Glutamatergic neuron (in vitro differentiated cells): Measurements from ENCODE around the gene MACROD2. TPM values are rescaled to one million over a fixed set of nuclear protein-coding genes. Genes with fewer than 3 reads are reported as not detected.

ENCODE experiments used
- DNase-seq: peaks from one replicate; pipeline ENCODE4 v3.0.0; 2022
- H3K27ac Mint-ChIP-seq: one replicate; pipeline ENCODE4 v1.8.0; 2020; ENCODE audit warnings: mild to moderate bottlenecking, mixed read lengths, inconsistent platforms; ENCODE audit not compliant: unreplicated experiment
- H3K27me3 Mint-ChIP-seq: one replicate; pipeline ENCODE4 v1.8.0; 2020; ENCODE audit warnings: mild to moderate bottlenecking, moderate library complexity, mixed read lengths, inconsistent platforms; ENCODE audit not compliant: unreplicated experiment
- H3K36me3 Mint-ChIP-seq: one replicate; pipeline ENCODE4 v1.8.0; 2020; ENCODE audit warnings: mild to moderate bottlenecking, mixed read lengths, inconsistent platforms; ENCODE audit not compliant: unreplicated experiment
- H3K4me1 Mint-ChIP-seq: one replicate; pipeline ENCODE4 v1.8.0; 2020; ENCODE audit warnings: mild to moderate bottlenecking, low read depth, mixed read lengths, inconsistent platforms; ENCODE audit not compliant: unreplicated experiment
- H3K4me3 Mint-ChIP-seq: one replicate; pipeline ENCODE4 v1.8.0; 2020; ENCODE audit warnings: mild to moderate bottlenecking, mixed read lengths, inconsistent platforms; ENCODE audit not compliant: unreplicated experiment
- H3K9me3 Mint-ChIP-seq: one replicate; pipeline ENCODE4 v1.8.0; 2020; ENCODE audit warnings: mild to moderate bottlenecking, moderate library complexity, mixed read lengths, inconsistent platforms; ENCODE audit not compliant: unreplicated experiment
- total RNA-seq: library from RNA; stranded (reverse); fragmentation: NEBNext Ultra II Directional; extraction: Animal tissue kit (Norgen Biotek cat#: 25700); gene quantifications from one replicate; pipeline ENCODE4 v1.2.1, GENCODE V29; 2021; ENCODE audit not compliant: unreplicated experiment
- TF ChIP-seq, protein P1 (sequence below): fragments of 200-600 bp; sonication (generic); IDR thresholded peaks from one replicate; pipeline ENCODE4 v1.5.0; 2021; ENCODE audit not compliant: partially characterized antibody, unreplicated experiment

The MACROD2 gene
- total RNA-seq, 1 donor from 2014 or later: 8.7 TPM

DNA sequence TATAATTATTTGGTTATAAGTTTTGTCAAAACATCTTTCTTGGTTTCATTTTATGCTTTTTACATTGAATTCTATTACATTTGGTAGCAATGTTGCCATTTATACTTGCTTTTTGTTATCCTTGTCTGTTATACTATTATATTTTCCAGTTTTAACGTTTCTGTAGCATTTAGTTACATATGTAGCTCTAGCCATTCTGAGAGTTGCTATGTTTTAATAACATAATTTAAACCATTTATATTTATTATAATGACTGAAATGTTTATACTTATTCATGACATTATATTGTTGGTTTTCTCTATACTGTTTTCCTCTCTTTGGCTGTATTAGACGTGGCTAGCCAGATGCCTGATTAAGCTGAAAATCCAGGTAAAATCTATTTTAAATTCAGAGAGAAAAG lies 594.1 kb downstream of the MACROD2 start:
- no peak overlapping the region for H3K4me3 Mint-ChIP-seq
- no peaks in the 10 kb centered on the region for H3K9me3 Mint-ChIP-seq
- no peak for DNase-seq
- H3K27ac Mint-ChIP-seq: no peak overlapping the region
- H3K27me3 Mint-ChIP-seq: no peaks in the 10 kb centered on the region
- H3K4me1 Mint-ChIP-seq: no peaks in the 10 kb centered on the region
- TF ChIP-seq, protein P1, sequence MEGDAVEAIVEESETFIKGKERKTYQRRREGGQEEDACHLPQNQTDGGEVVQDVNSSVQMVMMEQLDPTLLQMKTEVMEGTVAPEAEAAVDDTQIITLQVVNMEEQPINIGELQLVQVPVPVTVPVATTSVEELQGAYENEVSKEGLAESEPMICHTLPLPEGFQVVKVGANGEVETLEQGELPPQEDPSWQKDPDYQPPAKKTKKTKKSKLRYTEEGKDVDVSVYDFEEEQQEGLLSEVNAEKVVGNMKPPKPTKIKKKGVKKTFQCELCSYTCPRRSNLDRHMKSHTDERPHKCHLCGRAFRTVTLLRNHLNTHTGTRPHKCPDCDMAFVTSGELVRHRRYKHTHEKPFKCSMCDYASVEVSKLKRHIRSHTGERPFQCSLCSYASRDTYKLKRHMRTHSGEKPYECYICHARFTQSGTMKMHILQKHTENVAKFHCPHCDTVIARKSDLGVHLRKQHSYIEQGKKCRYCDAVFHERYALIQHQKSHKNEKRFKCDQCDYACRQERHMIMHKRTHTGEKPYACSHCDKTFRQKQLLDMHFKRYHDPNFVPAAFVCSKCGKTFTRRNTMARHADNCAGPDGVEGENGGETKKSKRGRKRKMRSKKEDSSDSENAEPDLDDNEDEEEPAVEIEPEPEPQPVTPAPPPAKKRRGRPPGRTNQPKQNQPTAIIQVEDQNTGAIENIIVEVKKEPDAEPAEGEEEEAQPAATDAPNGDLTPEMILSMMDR: no peak
- H3K36me3 Mint-ChIP-seq: no peaks in the 10 kb centered on the region

DNA sequence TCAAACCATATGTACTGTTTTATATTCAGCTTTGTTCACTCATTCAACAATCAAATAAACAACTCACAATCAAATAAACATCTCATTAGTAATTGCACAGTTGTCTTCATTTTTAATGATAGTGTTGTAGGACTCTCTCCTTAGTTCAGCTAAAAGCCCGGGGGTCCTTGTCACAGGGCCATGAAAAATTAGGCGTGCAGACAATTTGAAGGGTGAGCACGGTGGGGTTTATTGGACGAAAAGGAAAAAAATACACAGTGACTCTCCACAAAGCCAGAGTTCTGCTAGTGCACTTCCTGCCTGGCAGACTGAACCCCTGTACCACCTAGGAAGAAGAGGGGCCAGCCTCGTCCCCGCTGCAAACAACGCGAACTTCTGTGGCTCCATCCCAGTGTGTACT lies 599.7 kb downstream of the MACROD2 start:
- Mint-ChIP-seq H3K27ac (no peak overlapping the region), H3K27me3 (peaks cover 4% of the 10 kb centered on the region), H3K9me3 (peaks cover 2% of the 10 kb centered on the region), H3K36me3 (no peaks in the 10 kb centered on the region), H3K4me3 (no peak overlapping the region), H3K4me1 (peaks cover 10% of the 10 kb centered on the region)
- TF ChIP-seq, protein P1: no peak
- no peak for DNase-seq

DNA sequence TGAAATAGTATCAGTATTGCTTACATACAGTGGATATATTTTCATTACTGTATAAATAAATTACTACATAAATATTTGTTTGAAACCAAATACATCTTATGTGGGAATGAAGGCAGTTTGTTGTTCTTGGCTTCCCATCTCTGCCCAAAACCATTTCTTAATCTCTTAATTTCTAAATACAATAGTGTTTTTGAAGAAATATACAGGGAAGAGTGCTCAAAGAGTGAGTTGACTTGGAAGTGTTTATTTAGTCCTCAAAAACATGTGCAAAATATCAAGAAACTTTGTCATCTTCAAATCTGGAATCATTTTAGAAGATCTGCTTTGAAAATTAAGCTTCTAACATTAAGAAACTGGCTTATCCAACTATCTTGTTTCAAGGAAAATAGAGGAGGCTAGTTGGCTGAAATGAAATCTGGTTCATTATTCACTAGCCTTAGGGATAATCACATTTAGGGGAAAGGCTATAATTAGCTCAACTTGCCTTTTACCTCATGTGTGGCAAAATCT lies 601.9 kb downstream of the MACROD2 start:
- peaks cover 2% of the 10 kb centered on the region for H3K9me3 Mint-ChIP-seq
- TF ChIP-seq, protein P1: no peak
- H3K4me3 Mint-ChIP-seq: no peak overlapping the region
- no peak overlapping the region for H3K27ac Mint-ChIP-seq
- H3K36me3 Mint-ChIP-seq: no peaks in the 10 kb centered on the region
- H3K4me1 Mint-ChIP-seq: peaks cover 12% of the 10 kb centered on the region
- no peak for DNase-seq
- peaks cover 4% of the 10 kb centered on the region for H3K27me3 Mint-ChIP-seq

DNA sequence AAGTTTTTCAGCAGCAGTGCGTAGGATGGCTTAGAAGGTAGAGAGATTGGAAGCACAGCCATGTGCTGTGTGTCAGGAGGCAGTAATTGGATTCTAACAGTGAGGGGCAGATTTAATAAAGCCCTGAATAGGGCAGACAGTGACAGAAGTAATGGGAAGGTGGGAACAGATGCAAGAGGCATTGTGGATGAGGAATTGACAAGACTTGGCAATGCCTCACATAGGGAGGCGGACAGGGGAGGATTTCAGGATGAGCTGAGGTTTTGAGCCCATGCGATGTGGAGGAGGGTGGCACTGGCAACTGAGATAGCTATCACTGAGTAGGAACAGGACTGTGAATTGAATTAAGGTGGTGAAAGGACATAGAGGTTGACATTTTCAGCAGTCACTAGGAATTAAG lies 604.3 kb downstream of the MACROD2 start:
- H3K9me3 Mint-ChIP-seq: peaks cover 2% of the 10 kb centered on the region
- no peak overlapping the region for H3K4me3 Mint-ChIP-seq

DNA sequence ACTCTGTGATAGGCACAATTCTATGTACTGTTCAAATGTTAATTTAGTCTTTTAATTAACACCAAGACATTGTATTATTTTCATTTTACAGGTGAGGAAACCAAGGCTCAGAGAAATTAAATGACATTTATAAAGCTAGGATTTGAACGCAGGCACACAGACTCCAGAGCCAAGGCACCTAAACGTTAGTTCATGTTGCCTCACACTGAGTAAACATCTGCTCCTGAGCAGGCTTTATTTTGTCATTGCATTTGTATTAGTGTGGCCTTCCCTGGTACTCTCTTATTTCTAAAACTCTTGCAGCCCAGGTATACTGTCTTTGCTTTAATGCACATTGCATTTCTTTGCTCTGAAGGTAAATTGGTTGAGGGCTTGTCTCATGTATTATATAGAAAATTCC lies 605.2 kb downstream of the MACROD2 start:
- TF ChIP-seq, protein P1: no peak

More for the DNA sequence above, 604.3 kb downstream of the MACROD2 start:
- TF ChIP-seq, protein P1: no peak
- no peaks in the 10 kb centered on the region for H3K36me3 Mint-ChIP-seq
- H3K4me1 Mint-ChIP-seq: peaks cover 12% of the 10 kb centered on the region
- DNase-seq: no peak
- peak overlapping the region; percentile 81 for H3K27ac Mint-ChIP-seq
- peaks cover 4% of the 10 kb centered on the region for H3K27me3 Mint-ChIP-seq

More for the DNA sequence above, 605.2 kb downstream of the MACROD2 start:
- H3K36me3 Mint-ChIP-seq: no peaks in the 10 kb centered on the region
- no peak for DNase-seq
- peaks cover 4% of the 10 kb centered on the region for H3K27me3 Mint-ChIP-seq
- H3K27ac Mint-ChIP-seq: no peak overlapping the region
- peaks cover 2% of the 10 kb centered on the region for H3K9me3 Mint-ChIP-seq
- H3K4me3 Mint-ChIP-seq: no peak overlapping the region
- peaks cover 12% of the 10 kb centered on the region for H3K4me1 Mint-ChIP-seq
